Lung (tissue), 12 donors: Measurements from ENCODE around the gene GUCY2D. TPM values are rescaled to one million over a fixed set of nuclear protein-coding genes. Genes with fewer than 3 reads are reported as not detected.

Experiments used
- ATAC-seq: fragments of 200-7000 bp; cut with Tn5 transposase; one replicate; pipeline ENCODE4 v1.9.1; 2020; ENCODE audit warnings: moderate number of reproducible peaks; ENCODE audit not compliant: insufficient read depth, low FRiP score
- DNase-seq, 3 donors: peaks; one replicate each; pipeline ENCODE4 v3.0.0-alpha.2; 2013 to 2017
- H3K27ac ChIP-seq, 2 donors: one replicate each; pipeline ENCODE4 v1.5.1; 2013; ENCODE audit warnings: mild to moderate bottlenecking in 2 of 2, moderate library complexity in 2 of 2, control low read depth in 1 of 2, inconsistent platforms in 1 of 2, low read depth in 1 of 2, low read length in 1 of 2
- H3K27me3 ChIP-seq, 3 donors: one replicate each; pipeline ENCODE4 v1.5.1; 2013; ENCODE audit warnings: low read length in 2 of 3; ENCODE audit not compliant: control insufficient read depth in 3 of 3, insufficient read depth in 3 of 3
- H3K36me3 ChIP-seq, 4 donors: one replicate each; pipeline ENCODE4 v1.5.1; 2013; ENCODE audit warnings: low read length in 4 of 4, mild to moderate bottlenecking in 1 of 4, moderate library complexity in 1 of 4; ENCODE audit not compliant: control insufficient read depth in 4 of 4, insufficient read depth in 4 of 4
- H3K4me1 ChIP-seq, 5 donors: one replicate each; pipeline ENCODE4 v1.5.1; 2013; ENCODE audit warnings: low read length in 5 of 5, mild to moderate bottlenecking in 2 of 5, moderate library complexity in 1 of 5; ENCODE audit not compliant: control insufficient read depth in 5 of 5, insufficient read depth in 5 of 5
- H3K4me3 ChIP-seq: one replicate; pipeline ENCODE4 v1.5.1; 2013; ENCODE audit warnings: mild to moderate bottlenecking, control low read depth, moderate library complexity
- H3K9ac ChIP-seq, 2 donors: one replicate each; pipeline ENCODE4 v1.5.1; 2013; ENCODE audit warnings: low read length in 2 of 2, control low read depth in 1 of 2; ENCODE audit not compliant: insufficient read depth in 1 of 2
- H3K9me3 ChIP-seq, 4 donors: one replicate each; pipeline ENCODE4 v1.5.1; 2013; ENCODE audit warnings: low read length in 3 of 4, mild to moderate bottlenecking in 1 of 4, moderate library complexity in 1 of 4; ENCODE audit not compliant: control insufficient read depth in 4 of 4, insufficient read depth in 3 of 4
- WGBS, 2 donors: extraction: QIAGEN DNeasy Blood & Tissue Kit; methylation state at CpG; one replicate each; pipeline ENCODE4 v1.1.7; 2013; 5-methylcytosine and 5-hydroxymethylcytosine counted together
- polyA plus RNA-seq, 2 donors: library from polyadenylated mRNA; stranded (reverse); fragments of 200-250 nt; gene quantifications; one replicate each; pipeline ENCODE4 v1.2.1, GENCODE V29; 2013
- total RNA-seq, 2 donors: library from RNA; depleted of rRNA in 1 of 2; stranded (reverse); fragments of >200 nt in 1 of 2; gene quantifications; one replicate each; pipeline ENCODE4 v1.2.1, GENCODE V29; 2014 to 2021
- TF ChIP-seq, protein P1 (sequence below): IDR thresholded peaks from 2 replicates; pipeline ENCODE4 v1.5.1; 2012; ENCODE audit warnings: mild to moderate bottlenecking; ENCODE audit errors: control extremely low read depth, extremely low read depth
- donor health status: control.
- donor health status: control.
- donor health status: Bipolar disorder and iron deficiency.
- donor health status: healthy.
- donor health status: DM: yes; HTN: yes; CAD: no.

Gene GUCY2D
- total and polyA plus RNA-seq, 4 donors: 0.20 to 1.8 (median 0.39) TPM

DNA sequence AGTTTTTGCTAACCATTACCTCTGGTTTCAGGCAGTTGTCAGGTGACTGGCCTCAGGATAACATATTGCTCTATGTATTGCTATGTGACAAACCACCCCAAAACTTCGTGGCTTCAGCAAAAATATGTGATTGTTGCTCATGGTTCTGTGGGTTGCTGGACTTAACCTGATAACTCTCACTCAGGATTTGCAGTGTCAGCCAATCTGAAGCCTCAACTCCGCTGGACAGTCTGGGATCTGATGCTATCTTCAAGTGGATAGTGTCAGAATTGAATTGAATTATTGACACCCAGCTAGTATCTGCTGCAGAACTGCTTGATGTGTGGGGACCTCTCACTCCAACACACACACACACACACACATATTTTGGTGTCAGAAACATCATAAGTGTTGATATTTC lies 34.7 kb upstream of the GUCY2D start:
- H3K9ac ChIP-seq: no peak overlapping the region
- H3K9me3 ChIP-seq: no peaks in the 10 kb centered on the region
- WGBS, 2 donors: 53 to 63% methylated on average over 2 of the region's 2 CpGs
- TF ChIP-seq, protein P1, sequence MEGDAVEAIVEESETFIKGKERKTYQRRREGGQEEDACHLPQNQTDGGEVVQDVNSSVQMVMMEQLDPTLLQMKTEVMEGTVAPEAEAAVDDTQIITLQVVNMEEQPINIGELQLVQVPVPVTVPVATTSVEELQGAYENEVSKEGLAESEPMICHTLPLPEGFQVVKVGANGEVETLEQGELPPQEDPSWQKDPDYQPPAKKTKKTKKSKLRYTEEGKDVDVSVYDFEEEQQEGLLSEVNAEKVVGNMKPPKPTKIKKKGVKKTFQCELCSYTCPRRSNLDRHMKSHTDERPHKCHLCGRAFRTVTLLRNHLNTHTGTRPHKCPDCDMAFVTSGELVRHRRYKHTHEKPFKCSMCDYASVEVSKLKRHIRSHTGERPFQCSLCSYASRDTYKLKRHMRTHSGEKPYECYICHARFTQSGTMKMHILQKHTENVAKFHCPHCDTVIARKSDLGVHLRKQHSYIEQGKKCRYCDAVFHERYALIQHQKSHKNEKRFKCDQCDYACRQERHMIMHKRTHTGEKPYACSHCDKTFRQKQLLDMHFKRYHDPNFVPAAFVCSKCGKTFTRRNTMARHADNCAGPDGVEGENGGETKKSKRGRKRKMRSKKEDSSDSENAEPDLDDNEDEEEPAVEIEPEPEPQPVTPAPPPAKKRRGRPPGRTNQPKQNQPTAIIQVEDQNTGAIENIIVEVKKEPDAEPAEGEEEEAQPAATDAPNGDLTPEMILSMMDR: no peak
- H3K27me3 ChIP-seq: no peaks in the 10 kb centered on the region
- no peak overlapping the region for H3K4me3 ChIP-seq
- H3K36me3 ChIP-seq: no peaks in the 10 kb centered on the region
- H3K27ac ChIP-seq: no peak overlapping the region
- DNase-seq (no peak), ATAC-seq (no peak)
- H3K4me1 ChIP-seq: no peaks in the 10 kb centered on the region

DNA sequence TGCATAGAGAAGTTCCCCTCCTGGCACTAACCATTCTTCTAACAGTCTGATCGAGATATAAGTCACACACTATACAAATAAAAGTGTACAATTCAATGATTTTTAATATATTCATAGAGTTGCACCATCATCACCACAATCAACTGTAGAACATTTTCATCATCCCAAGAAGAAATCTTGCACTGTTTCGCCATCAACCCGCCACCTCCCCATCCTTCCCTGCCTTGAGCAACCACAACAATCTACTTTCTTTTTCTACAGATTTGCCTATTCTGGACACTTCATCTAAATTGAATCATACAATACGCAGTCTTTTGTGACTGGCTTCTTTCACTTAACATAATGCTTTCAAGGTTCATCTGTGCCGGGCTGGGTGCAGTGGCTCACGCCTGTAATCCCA lies 33.0 kb upstream of the GUCY2D start:
- no peaks in the 10 kb centered on the region for H3K4me1 ChIP-seq
- H3K27me3 ChIP-seq: no peaks in the 10 kb centered on the region
- no peak overlapping the region for H3K4me3 ChIP-seq
- ATAC-seq (no peak), DNase-seq (no peak)
- 34 to 65% methylated on average over 6 of the region's 6 CpGs for WGBS, 2 donors
- H3K36me3 ChIP-seq: no peaks in the 10 kb centered on the region
- no peak overlapping the region for H3K9ac ChIP-seq
- TF ChIP-seq, protein P1: no peak
- H3K27ac ChIP-seq: no peak overlapping the region
- no peaks in the 10 kb centered on the region for H3K9me3 ChIP-seq

DNA sequence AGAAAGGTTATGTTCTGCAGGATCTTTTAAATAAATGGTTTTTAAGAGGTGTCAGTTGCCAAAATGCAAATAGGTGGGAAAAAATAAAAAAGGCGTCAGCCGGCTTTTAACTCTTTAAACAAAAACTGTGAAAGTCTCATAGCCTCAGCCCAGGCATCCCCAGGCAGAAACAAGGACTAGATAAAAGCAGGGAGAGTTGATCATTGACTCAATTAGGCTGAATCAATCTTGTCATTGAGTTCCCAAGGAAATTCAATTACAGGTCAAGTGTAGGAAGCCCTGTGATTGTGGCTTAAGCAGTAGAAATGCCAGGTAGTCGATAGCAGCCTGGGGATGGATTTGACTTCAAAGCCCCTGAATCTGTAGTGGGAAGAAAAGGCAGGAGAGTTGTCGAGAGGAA lies 30.8 kb upstream of the GUCY2D start:
- no peak for ATAC-seq

More for the DNA sequence above, 30.8 kb upstream of the GUCY2D start:
- Histone ChIP-seq H3K4me3 (no peak overlapping the region), H3K9ac (no peak overlapping the region), H3K27ac (no peak overlapping the region), H3K9me3 (peaks cover 0 to 9% (median 4%) of the 10 kb centered on the region in 4 donors), H3K4me1 (no peaks in the 10 kb centered on the region), H3K36me3 (no peaks in the 10 kb centered on the region), H3K27me3 (no peaks in the 10 kb centered on the region)
- 74 to 87% methylated on average over 4 of the region's 4 CpGs for WGBS, 2 donors
- DNase-seq: no peak
- TF ChIP-seq, protein P1: no peak
